Activated naive CD4-positive, alpha-beta T cell treated with anti-CD3 and anti-CD28 coated beads, Interleukin-2, amount 10 ng/mL, durations not matched to agents 7 days and 5 days (primary cell): ENCODE measurements around the gene MYO5B.
A peak's percentile ranks its signal among the peaks of the same experiment; 100 is the strongest.

ENCODE experiments used
- CTCF ChIA-PET: fragments of 350-600 bp; sonication (Branson Sonifier 250); formaldehyde crosslinking; loops from one replicate; lab custom pipeline; 2021; ENCODE audit warnings: antibody characterized with exemption; lab: Charles Lee
- DNase-seq: peaks from one replicate; pipeline ENCODE4 v3.0.0-alpha.2; 2020
- H3K27ac Mint-ChIP-seq: one replicate; pipeline ENCODE4 v1.8.0; 2021; ENCODE audit warnings: mild to moderate bottlenecking, moderate library complexity, mixed read lengths
- H3K27me3 Mint-ChIP-seq: one replicate; pipeline ENCODE4 v1.8.0; 2021; ENCODE audit warnings: mild to moderate bottlenecking, mixed read lengths
- H3K36me3 Mint-ChIP-seq: one replicate; pipeline ENCODE4 v1.8.0; 2021; ENCODE audit warnings: mixed read lengths
- H3K4me1 Mint-ChIP-seq: one replicate; pipeline ENCODE4 v1.8.0; 2021; ENCODE audit warnings: mixed read lengths
- H3K4me3 Mint-ChIP-seq: one replicate; pipeline ENCODE4 v1.8.0; 2021; ENCODE audit warnings: mild to moderate bottlenecking, moderate library complexity, mixed read lengths
- H3K9me3 Mint-ChIP-seq: one replicate; pipeline ENCODE4 v1.8.0; 2021; ENCODE audit warnings: mixed read lengths

Gene MYO5B

GRCh38 chr18:49973592-49973991 lies 221.4 kb downstream of the MYO5B start:
- CTCF ChIA-PET: no interaction called here
- H3K27ac Mint-ChIP-seq: no peak overlapping the region

GRCh38 chr18:49972535-49972934 lies 222.4 kb downstream of the MYO5B start:
- no peaks in the 10 kb centered on the region for H3K4me1 Mint-ChIP-seq
- H3K4me3 Mint-ChIP-seq: no peak overlapping the region
- no peak for DNase-seq
- no peaks in the 10 kb centered on the region for H3K36me3 Mint-ChIP-seq
- no peak overlapping the region for H3K27ac Mint-ChIP-seq
- H3K9me3 Mint-ChIP-seq: no peaks in the 10 kb centered on the region
- CTCF ChIA-PET: no interaction called here
- peaks cover 7% of the 10 kb centered on the region for H3K27me3 Mint-ChIP-seq

More at GRCh38 chr18:49973592-49973991, 221.4 kb downstream of the MYO5B start:
- no peaks in the 10 kb centered on the region for H3K36me3 Mint-ChIP-seq
- no peaks in the 10 kb centered on the region for H3K9me3 Mint-ChIP-seq
- H3K27me3 Mint-ChIP-seq: peaks cover 7% of the 10 kb centered on the region
- DNase-seq: no peak
- no peaks in the 10 kb centered on the region for H3K4me1 Mint-ChIP-seq
- H3K4me3 Mint-ChIP-seq: no peak overlapping the region

DNA sequence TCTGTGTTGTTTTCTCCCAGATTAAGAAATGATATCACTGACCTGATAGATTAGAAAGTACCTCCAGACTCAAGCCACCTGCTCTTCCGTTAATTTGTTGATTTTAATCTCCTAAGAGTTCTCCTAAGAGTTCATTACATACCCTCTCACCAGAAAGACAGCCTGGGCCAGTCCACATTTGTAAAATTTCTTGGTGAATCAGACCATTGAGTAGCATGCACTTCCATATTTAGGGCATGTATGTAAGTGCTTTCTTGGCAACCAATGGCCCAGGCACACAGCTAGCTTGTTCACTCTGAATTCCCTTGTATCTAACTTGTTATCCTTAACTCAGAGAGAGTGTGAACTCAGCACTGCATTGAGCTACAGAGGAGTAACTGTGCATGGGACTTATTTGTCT lies 223.5 kb downstream of the MYO5B start:
- no peak overlapping the region for H3K4me3 Mint-ChIP-seq
- no peaks in the 10 kb centered on the region for H3K4me1 Mint-ChIP-seq
- no peaks in the 10 kb centered on the region for H3K9me3 Mint-ChIP-seq
- H3K27ac Mint-ChIP-seq: no peak overlapping the region
- H3K36me3 Mint-ChIP-seq: no peaks in the 10 kb centered on the region
- H3K27me3 Mint-ChIP-seq: peaks cover 4% of the 10 kb centered on the region
- no peak for DNase-seq
- CTCF ChIA-PET: no interaction called here

GRCh38 chr18:49970319-49970718 lies 224.6 kb downstream of the MYO5B start:
- CTCF ChIA-PET: no interaction called here
- Mint-ChIP-seq H3K27me3 (peaks cover 4% of the 10 kb centered on the region), H3K27ac (no peak overlapping the region), H3K4me3 (no peak overlapping the region), H3K36me3 (no peaks in the 10 kb centered on the region), H3K9me3 (no peaks in the 10 kb centered on the region), H3K4me1 (no peaks in the 10 kb centered on the region)
- DNase-seq: no peak

GRCh38 chr18:49968644-49969309 lies 226.2 kb downstream of the MYO5B start:
- no peaks in the 10 kb centered on the region for H3K36me3 Mint-ChIP-seq
- CTCF ChIA-PET: no interaction called here
- no peak overlapping the region for H3K27ac Mint-ChIP-seq
- no peak overlapping the region for H3K4me3 Mint-ChIP-seq
- H3K9me3 Mint-ChIP-seq: no peaks in the 10 kb centered on the region
- DNase-seq: no peak
- no peaks in the 10 kb centered on the region for H3K4me1 Mint-ChIP-seq
- peaks cover 4% of the 10 kb centered on the region for H3K27me3 Mint-ChIP-seq

GRCh38 chr18:49967636-49968313 lies 227.2 kb downstream of the MYO5B start:
- Mint-ChIP-seq H3K4me1 (no peaks in the 10 kb centered on the region), H3K27ac (no peak overlapping the region), H3K4me3 (no peak overlapping the region), H3K36me3 (no peaks in the 10 kb centered on the region), H3K27me3 (peaks cover 2% of the 10 kb centered on the region), H3K9me3 (no peaks in the 10 kb centered on the region)
- DNase-seq: no peak
- CTCF ChIA-PET: no interaction called here

DNA sequence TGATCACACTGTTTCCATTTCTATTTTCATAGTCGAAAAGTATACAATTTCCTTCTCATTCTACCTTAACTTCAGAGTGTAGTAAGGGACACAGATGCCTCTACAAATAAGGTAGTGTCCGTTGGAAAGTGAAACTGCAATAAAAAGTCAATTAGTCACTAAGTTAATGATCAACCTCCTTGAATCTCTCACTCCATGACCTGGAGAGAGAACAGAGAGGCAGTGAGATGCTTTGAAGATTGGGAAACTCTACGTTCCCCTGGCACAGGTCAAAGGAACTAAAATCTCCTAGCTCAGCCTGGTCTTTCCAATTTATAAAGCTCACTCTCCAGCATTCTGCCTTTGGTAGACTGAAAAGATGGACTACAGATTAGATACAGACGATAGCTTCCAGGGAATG lies 227.8 kb downstream of the MYO5B start:
- H3K27ac Mint-ChIP-seq: no peak overlapping the region
- no peaks in the 10 kb centered on the region for H3K36me3 Mint-ChIP-seq
- peaks cover 2% of the 10 kb centered on the region for H3K4me1 Mint-ChIP-seq
- H3K9me3 Mint-ChIP-seq: no peaks in the 10 kb centered on the region
- no peak for DNase-seq
- CTCF ChIA-PET: no interaction called here
- H3K27me3 Mint-ChIP-seq: peaks cover 5% of the 10 kb centered on the region
- no peak overlapping the region for H3K4me3 Mint-ChIP-seq

DNA sequence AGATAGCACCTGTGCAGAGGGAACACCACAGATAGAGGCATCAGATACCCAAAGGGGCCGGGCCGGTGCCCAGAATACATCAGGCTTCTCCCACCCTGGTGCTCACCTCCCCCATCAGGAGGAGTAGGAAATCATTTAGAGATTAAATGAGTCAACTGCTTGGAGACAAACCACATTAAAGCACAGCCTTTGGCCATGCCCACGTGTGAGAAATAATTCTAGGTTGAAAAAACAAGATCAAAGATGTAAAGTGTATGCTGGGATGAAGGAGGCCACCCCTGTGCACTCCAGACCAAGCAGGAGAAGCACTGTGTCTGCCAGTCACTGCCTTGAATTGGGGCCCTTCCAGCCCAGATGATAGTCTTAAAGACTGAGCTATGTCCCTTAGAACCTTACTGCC lies 228.9 kb downstream of the MYO5B start:
- CTCF ChIA-PET: no interaction called here
- peaks cover 5% of the 10 kb centered on the region for H3K27me3 Mint-ChIP-seq
- no peaks in the 10 kb centered on the region for H3K36me3 Mint-ChIP-seq
- H3K27ac Mint-ChIP-seq: no peak overlapping the region
- peaks cover 13% of the 10 kb centered on the region for H3K4me1 Mint-ChIP-seq
- no peak for DNase-seq
- H3K9me3 Mint-ChIP-seq: no peaks in the 10 kb centered on the region
- no peak overlapping the region for H3K4me3 Mint-ChIP-seq

DNA sequence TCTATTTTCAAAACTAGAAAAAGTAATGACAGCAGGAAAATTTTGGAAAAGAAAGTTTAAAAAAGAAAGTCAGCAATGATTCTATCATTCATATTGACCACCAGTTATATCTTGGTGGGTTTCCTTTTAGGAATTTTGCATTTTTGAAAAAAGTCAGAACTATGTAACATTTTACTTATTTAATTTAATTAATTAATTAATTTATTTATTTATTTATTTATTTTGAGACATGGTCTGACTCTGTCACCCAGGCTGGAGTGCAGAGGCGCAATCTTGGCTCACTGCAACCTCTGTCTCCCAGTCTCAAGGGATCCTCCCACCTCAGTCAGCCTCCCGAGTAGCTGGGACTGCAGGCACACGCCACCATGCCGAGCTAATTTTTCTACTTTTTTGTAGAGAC lies 231.7 kb downstream of the MYO5B start:
- Mint-ChIP-seq H3K36me3 (no peaks in the 10 kb centered on the region), H3K27me3 (peaks cover 14% of the 10 kb centered on the region), H3K4me1 (peaks cover 42% of the 10 kb centered on the region), H3K9me3 (no peaks in the 10 kb centered on the region), H3K4me3 (no peak overlapping the region), H3K27ac (no peak overlapping the region)
- no peak for DNase-seq
- CTCF ChIA-PET: interaction anchor here (0.5 kb wide), 1 partner anchor 263 kb away, joined by 3 read pairs; no protein-coding TSS in a partner anchor

DNA sequence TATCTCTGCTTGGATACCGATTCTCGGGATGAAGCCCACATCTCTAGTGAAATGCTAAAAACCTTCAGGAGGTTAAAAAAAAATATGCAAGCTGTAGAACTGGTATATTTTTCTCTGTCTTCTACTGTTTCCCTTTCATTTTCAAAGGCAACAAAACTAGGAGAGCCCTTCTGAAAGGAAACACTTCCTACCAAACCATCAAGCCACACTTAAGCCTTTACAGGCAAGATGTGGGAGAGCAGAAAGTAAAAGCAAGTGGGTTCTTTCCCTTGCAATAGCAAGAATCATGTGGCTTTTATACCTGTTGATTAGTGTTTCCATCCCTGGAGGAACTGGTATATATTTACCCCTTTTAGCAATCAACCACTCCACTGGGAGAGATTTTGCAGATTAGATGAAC lies 233.7 kb downstream of the MYO5B start:
- H3K27ac Mint-ChIP-seq: peak overlapping the region; percentile 22
- no peaks in the 10 kb centered on the region for H3K36me3 Mint-ChIP-seq
- H3K4me3 Mint-ChIP-seq: no peak overlapping the region
- peaks cover 20% of the 10 kb centered on the region for H3K27me3 Mint-ChIP-seq
- no peak for DNase-seq
- CTCF ChIA-PET: no interaction called here
- peaks cover 49% of the 10 kb centered on the region for H3K4me1 Mint-ChIP-seq
- H3K9me3 Mint-ChIP-seq: no peaks in the 10 kb centered on the region

DNA sequence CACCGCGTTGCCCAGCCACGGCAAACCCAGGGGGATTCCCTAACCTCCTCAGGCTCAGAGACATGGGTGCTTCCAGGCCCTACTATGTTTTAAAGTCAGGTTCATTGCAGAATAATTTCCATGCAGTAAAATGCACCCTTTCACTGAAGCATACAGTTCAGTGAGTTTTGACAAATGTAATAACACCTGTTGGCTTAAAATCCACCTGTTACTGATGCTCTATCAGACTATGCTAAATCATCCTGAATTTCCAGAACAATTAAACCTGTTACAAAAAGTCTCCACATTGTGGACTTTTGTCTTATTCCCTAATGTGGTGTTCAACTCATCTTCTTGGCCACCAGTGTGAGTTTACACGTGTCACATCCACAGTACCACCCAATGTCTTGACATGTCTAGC lies 234.6 kb downstream of the MYO5B start:
- Mint-ChIP-seq H3K27me3 (peaks cover 20% of the 10 kb centered on the region), H3K4me1 (peaks cover 49% of the 10 kb centered on the region), H3K9me3 (no peaks in the 10 kb centered on the region), H3K36me3 (no peaks in the 10 kb centered on the region), H3K27ac (no peak overlapping the region), H3K4me3 (no peak overlapping the region)
- no peak for DNase-seq
- CTCF ChIA-PET: no interaction called here

- CTCF ChIA-PET: no interaction called here
- Mint-ChIP-seq H3K9me3 (no peaks in the 10 kb centered on the region), H3K4me1 (peaks cover 49% of the 10 kb centered on the region), H3K4me3 (no peak overlapping the region), H3K36me3 (no peaks in the 10 kb centered on the region), H3K27ac (no peak overlapping the region), H3K27me3 (peaks cover 25% of the 10 kb centered on the region)
- DNase-seq: peak; percentile 26
These were observed 235.8 kb downstream of the MYO5B start for GRCh38 chr18:49959176-49959575.

DNA sequence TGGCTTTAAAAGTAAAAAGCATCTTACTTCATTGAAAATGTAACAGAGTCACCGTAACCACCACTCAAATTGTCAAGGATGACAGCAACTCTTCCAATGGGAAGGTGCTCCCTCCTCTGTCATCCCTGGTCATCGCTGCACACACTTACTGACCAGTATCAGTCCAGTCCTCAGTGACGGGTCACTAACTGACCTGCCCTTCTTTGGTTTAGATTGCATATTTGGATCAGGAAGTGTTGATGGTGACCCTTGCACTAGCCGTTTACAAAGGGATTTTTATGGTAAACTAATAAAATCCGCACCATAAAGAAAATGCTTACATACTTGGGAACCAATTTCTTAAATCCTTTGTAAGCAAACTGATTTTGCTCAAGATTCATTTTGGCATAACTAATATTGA lies 239.7 kb downstream of the MYO5B start:
- DNase-seq: no peak
- Mint-ChIP-seq H3K36me3 (no peaks in the 10 kb centered on the region), H3K4me3 (no peak overlapping the region), H3K4me1 (peaks cover 42% of the 10 kb centered on the region), H3K27me3 (peaks cover 34% of the 10 kb centered on the region), H3K27ac (no peak overlapping the region), H3K9me3 (no peaks in the 10 kb centered on the region)
- CTCF ChIA-PET: no interaction called here

- no peaks in the 10 kb centered on the region for H3K9me3 Mint-ChIP-seq
- CTCF ChIA-PET: interaction anchor here (0.6 kb wide), 1 partner anchor 269 kb away, joined by 3 read pairs; no protein-coding TSS in a partner anchor
These were observed 241.6 kb downstream of the MYO5B start for GRCh38 chr18:49953391-49953790.

DNA sequence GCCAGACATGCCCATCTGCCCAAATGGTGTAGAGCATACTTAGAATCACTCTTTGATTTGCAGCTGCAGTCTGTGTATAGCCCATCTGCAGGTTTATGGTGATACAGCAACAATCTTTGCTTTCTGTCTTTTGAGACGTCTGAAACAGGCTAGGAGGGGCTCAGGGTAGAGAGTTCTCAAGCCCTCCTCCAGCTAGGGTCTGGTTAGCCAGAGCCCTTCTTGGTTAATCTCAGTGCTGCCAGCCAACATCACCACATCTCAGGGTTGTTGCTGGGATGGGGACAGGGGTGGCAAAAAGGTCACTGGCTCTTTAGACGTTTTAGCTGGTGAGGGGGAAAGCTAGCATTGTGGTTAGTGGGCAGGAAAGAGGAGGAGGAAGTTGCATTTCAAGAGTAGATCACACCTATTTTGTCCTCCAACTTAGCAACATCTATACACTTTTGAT lies 245.0 kb downstream of the MYO5B start:
- CTCF ChIA-PET: interaction anchor here (1.4 kb wide), 1 partner anchor 319 kb away, joined by 3 read pairs; no protein-coding TSS in a partner anchor
- Mint-ChIP-seq H3K36me3 (no peaks in the 10 kb centered on the region), H3K27ac (peak overlapping the region; percentile 61), H3K9me3 (no peaks in the 10 kb centered on the region), H3K4me1 (peaks cover 25% of the 10 kb centered on the region), H3K4me3 (peak overlapping the region; percentile 5), H3K27me3 (peaks cover 20% of the 10 kb centered on the region)
- DNase-seq: peak; percentile 38

More at GRCh38 chr18:49953391-49953790, 241.6 kb downstream of the MYO5B start:
- no peak for DNase-seq
- Mint-ChIP-seq H3K36me3 (no peaks in the 10 kb centered on the region), H3K4me1 (peaks cover 31% of the 10 kb centered on the region), H3K27ac (no peak overlapping the region), H3K27me3 (peaks cover 26% of the 10 kb centered on the region), H3K4me3 (no peak overlapping the region)
